D721Med (cell line): ENCODE data around the gene PITPNB.

Source experiments
- DNase-seq: peaks from one replicate; pipeline ENCODE4 v3.0.0; 2011; ENCODE audit warnings: low spot score; ENCODE audit not compliant: insufficient read length
- FAIRE-seq: peaks from 2 replicates; lab custom pipeline; 2011; peaks lifted over from hg19 to GRCh38; lab: Jason Lieb, UNC
- TF ChIP-seq, protein P1 (sequence below): IDR thresholded peaks from 2 replicates; pipeline ENCODE4 v1.5.1; 2012; ENCODE audit warnings: mild to moderate bottlenecking, control low read depth; ENCODE audit not compliant: insufficient read depth; ENCODE audit errors: missing control alignments

The PITPNB gene

DNA sequence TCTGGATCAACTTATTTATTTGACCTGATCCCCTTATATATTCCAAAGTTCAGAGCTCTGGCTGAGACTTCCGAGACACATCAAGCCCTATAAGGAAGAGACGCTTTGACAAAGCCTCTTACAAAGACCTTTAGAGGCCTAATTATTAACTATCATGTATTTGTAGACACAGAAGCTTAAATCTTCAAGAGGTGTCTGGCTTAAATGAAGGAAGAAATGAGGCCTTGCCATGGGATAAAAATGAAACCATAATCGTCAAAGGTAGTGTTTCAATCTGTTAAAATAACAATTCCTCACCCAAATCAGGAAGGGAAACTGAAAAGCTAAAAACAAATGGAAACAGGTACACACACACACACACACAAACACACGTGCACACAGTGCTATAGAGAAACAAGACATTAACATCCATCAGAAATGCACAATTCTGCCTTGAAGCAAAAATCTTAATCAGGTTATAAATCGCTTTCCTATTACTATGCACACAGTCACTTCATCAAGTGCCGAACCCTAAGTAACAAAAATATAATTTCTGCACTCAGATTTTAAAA lies 50.2 kb downstream of the PITPNB start:
- TF ChIP-seq, protein P1, sequence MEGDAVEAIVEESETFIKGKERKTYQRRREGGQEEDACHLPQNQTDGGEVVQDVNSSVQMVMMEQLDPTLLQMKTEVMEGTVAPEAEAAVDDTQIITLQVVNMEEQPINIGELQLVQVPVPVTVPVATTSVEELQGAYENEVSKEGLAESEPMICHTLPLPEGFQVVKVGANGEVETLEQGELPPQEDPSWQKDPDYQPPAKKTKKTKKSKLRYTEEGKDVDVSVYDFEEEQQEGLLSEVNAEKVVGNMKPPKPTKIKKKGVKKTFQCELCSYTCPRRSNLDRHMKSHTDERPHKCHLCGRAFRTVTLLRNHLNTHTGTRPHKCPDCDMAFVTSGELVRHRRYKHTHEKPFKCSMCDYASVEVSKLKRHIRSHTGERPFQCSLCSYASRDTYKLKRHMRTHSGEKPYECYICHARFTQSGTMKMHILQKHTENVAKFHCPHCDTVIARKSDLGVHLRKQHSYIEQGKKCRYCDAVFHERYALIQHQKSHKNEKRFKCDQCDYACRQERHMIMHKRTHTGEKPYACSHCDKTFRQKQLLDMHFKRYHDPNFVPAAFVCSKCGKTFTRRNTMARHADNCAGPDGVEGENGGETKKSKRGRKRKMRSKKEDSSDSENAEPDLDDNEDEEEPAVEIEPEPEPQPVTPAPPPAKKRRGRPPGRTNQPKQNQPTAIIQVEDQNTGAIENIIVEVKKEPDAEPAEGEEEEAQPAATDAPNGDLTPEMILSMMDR = no peak
- no peak for DNase-seq
- no peak for FAIRE-seq

DNA sequence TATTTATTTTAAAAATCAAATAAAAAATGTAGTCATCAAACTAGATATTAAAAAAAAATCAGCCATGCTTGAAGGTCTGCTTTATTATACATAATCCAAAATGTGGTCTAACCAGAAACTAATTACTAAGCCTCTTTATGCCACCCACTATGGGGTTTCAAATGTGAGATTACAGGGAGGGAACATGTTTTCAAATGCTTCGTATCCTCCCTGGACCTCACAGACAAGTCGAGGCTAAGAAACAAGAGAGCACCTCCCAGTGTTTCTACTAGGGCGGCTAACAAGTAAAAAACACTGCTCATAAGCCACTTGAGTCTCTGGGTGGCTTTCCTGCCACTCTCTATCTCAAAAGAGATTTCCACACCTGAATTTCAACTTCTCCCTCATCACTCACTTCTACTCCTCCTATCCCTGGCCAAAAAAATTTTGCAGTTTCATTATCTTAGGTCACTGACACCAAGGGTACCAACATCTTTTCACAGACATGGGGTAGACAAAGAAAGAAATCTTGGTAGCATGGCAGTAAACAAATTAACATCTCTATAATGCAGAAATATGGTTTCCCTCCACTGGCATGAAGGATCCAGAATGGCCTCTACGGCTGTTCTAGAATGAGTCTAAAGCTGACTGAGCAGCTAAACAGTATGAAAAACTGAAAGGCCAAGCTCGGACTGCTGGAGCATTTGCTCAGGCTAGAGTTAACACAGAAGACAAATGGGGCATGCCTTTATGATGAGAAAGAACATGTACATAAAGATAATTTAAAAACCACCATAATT lies 50.9 kb downstream of the PITPNB start:
- no peak for FAIRE-seq
- TF ChIP-seq, protein P1 = no peak
- no peak for DNase-seq

DNA sequence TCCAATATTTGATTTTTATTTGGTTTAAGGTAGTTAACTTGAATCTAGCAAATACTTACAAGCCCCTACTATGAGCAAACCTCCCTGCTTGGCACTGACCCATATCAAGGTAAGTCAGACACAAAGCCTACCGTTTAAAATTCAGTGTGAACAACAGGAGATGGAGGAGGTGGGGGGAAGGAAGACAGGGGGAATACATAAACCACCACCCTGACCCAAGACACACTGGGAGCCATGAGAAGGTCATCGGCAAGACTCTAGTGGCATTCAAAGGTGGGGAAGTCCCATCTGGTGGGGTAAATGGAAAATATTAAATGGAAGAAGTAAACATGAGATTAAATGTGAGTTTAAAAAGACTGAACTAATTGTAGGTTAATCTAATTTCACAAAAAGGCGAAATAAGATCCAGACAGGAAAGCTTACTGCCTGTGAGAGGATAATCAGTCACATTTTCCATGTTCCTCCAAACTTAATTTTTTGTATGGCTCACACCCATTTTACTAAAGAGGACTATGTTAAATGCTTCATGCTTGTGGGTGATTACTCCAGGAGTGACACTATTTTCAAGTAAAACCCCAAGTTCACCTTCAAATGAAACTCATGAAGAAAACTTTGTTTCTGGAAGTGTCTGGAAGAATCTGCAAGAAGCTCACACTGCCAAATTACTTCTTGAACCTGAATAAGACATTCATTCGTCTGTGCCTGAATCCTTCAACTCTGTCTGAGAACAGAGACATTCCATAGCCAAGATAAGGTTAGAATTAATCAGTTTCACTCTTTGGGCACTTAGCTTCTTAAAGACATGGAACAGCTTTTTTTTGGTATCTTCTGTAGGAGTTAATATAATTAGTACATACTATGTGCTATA lies 51.7 kb downstream of the PITPNB start:
- DNase-seq (no peak), FAIRE-seq (no peak)
- TF ChIP-seq, protein P1 = no peak

- FAIRE-seq = no peak
- TF ChIP-seq, protein P1 = no peak
- no peak for DNase-seq
Measured at GRCh38 chr22:27866135-27867084, 52.6 kb downstream of the PITPNB start.

GRCh38 chr22:27865496-27865895 lies 53.6 kb downstream of the PITPNB start:
- TF ChIP-seq, protein P1 = no peak
- no peak for DNase-seq
- FAIRE-seq = no peak

GRCh38 chr22:27863556-27863955 lies 55.5 kb downstream of the PITPNB start:
- DNase-seq (no peak), FAIRE-seq (no peak)
- TF ChIP-seq, protein P1 = no peak
